Uterus (tissue), 2 donors: ENCODE data around the gene SDCCAG8.

Source experiments
- CTCF ChIP-seq, 4 experiments: fragments of 200-600 bp in 2 of 4; fragments of 450-650 bp in 2 of 4; sonication (generic) in 2 of 4; IDR thresholded peaks; one replicate each; pipeline ENCODE4 v1.5.1; 2016 to 2019; ENCODE audit warnings: antibody characterized with exemption in 4 of 4, mild to moderate bottlenecking in 2 of 4, moderate library complexity in 1 of 4
- POLR2A ChIP-seq, 2 donors: fragments of 450-650 bp; IDR thresholded peaks; one replicate each; pipeline ENCODE4 v1.6.1; 2016; ENCODE audit warnings: antibody characterized with exemption in 2 of 2, mild to moderate bottlenecking in 1 of 2, moderate library complexity in 1 of 2

GRCh38 chr1:243421784-243422183, 165.9 kb downstream of the SDCCAG8 start:
- TF ChIP-seq CTCF (IDR thresholded peaks at IDR 0.05) (no peak), POLR2A (IDR thresholded peaks at IDR 0.05) (no peak)
